CD4-positive, alpha-beta T cell (primary cell): ENCODE results near the gene TXNIP. TPM values are rescaled to one million over a fixed set of nuclear protein-coding genes. Genes with fewer than 3 reads are reported as not detected.
A peak's percentile ranks its signal among the peaks of the same experiment; 100 is the strongest.

Experiments
- ATAC-seq: fragments of 200-7000 bp; cut with Tn5 transposase; one replicate; pipeline ENCODE4 v1.10.0; 2022; ENCODE audit warnings: mild to moderate bottlenecking; ENCODE audit not compliant: poor library complexity
- CTCF ChIA-PET: fragments of 350-600 bp; sonication (Branson Sonifier 250); formaldehyde crosslinking; loops from one replicate; lab custom pipeline; 2021; ENCODE audit warnings: antibody characterized with exemption, inconsistent platforms; lab: Charles Lee
- POLR2A ChIA-PET: fragments of 350-600 bp; sonication (Branson Sonifier 250); formaldehyde crosslinking; loops from one replicate; lab custom pipeline; 2021; ENCODE audit warnings: antibody characterized with exemption, inconsistent platforms; lab: Charles Lee
- DNase-seq, 14 experiments: peaks; one replicate each; pipeline ENCODE4 v3.0.0-alpha.2; 2013 to 2020; ENCODE audit warnings: mixed read lengths in 2 of 14
- H3K27ac ChIP-seq, 2 donors: one replicate each; pipeline versions ENCODE4 v1.5.1 to v1.7.0; 2013; ENCODE audit warnings: low read length in 2 of 2, low read depth in 1 of 2, mild to moderate bottlenecking in 1 of 2
- H3K27me3 ChIP-seq, 2 experiments: 1 replicate in 1 of 2; 2 replicates in 1 of 2; pipeline versions ENCODE4 v1.6.1 to v1.7.0; 2013; ENCODE audit warnings: low read length in 2 of 2, control low read depth in 1 of 2, mild to moderate bottlenecking in 1 of 2, moderate library complexity in 1 of 2; ENCODE audit not compliant: insufficient read depth in 2 of 2, control insufficient read depth in 1 of 2
- H3K36me3 ChIP-seq: one replicate; pipeline ENCODE4 v1.6.1; 2013; ENCODE audit warnings: low read length, control low read depth; ENCODE audit not compliant: insufficient read depth
- H3K4me1 ChIP-seq: one replicate; pipeline ENCODE4 v1.6.1; 2013; ENCODE audit warnings: low read length, control low read depth; ENCODE audit not compliant: insufficient read depth
- H3K4me3 ChIP-seq: one replicate; pipeline ENCODE4 v1.5.1; 2013; ENCODE audit warnings: mild to moderate bottlenecking, low read length, moderate library complexity
- H3K9me3 ChIP-seq, 2 experiments: 1 replicate in 1 of 2; 2 replicates in 1 of 2; pipeline versions ENCODE4 v1.6.1 to v1.7.0; 2013; ENCODE audit warnings: low read length in 2 of 2, mild to moderate bottlenecking in 2 of 2, control low read depth in 1 of 2, moderate library complexity in 1 of 2; ENCODE audit not compliant: control insufficient read depth in 1 of 2, insufficient read depth in 1 of 2
- H3K27ac Mint-ChIP-seq: one replicate; pipeline ENCODE4 v1.8.0; 2020; ENCODE audit warnings: mixed read lengths
- H3K27me3 Mint-ChIP-seq: one replicate; pipeline ENCODE4 v1.8.0; 2021; ENCODE audit warnings: mixed read lengths
- H3K36me3 Mint-ChIP-seq: one replicate; pipeline ENCODE4 v1.8.0; 2021; ENCODE audit warnings: low read depth, mixed read lengths
- H3K4me1 Mint-ChIP-seq: one replicate; pipeline ENCODE4 v1.8.0; 2021; ENCODE audit warnings: low read depth, mixed read lengths
- H3K4me3 Mint-ChIP-seq: one replicate; pipeline ENCODE4 v1.8.0; 2020; ENCODE audit warnings: mild to moderate bottlenecking, mixed read lengths
- H3K9me3 Mint-ChIP-seq: one replicate; pipeline ENCODE4 v1.8.0; 2020; ENCODE audit warnings: mixed read lengths
- intact Hi-C, 2 experiments: fragments of 100-400 bp; cut with DNase I in 1 of 2; cut with micrococcal nuclease in 1 of 2; formaldehyde crosslinking; loops; one replicate each; pipeline versions ENCODE4 v1.15.1 to v1.9.0; 2023 to 2025; cut with DNase I, micrococcal nuclease
- total RNA-seq, 174 experiments: library from RNA in 2 of 174; stranded (reverse) in 2 of 174; gene quantifications; one replicate each; pipeline ENCODE4 v1.2.3 and lab custom pipeline; 2021 to 2026
- TF ChIP-seq, protein P1 (sequence below): fragments of 200-600 bp; IDR thresholded peaks from one replicate; pipeline ENCODE4 v1.8.0; 2022; ENCODE audit warnings: antibody characterized with exemption, mild to moderate bottlenecking

The TXNIP gene
- total RNA-seq, 2 experiments from 2014 or later: 1,317 to 1,358 TPM

DNA sequence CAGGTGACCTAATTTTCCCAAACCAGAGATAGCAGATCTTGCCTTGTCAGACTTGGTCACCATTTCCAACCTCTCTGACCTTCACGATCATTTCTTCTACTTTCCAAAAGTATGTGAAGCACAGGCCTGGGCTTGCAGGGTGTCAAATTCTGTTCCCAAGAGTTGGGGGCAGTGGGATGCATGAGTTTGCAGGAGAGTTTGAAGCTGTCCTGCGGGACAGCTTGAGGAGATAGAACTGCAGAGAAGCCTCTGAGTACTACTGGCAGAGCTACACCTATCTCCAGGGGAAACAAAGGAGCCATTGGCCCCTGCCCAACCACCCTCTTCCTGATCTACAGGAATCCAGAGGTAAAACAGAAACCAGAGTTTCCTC, 11.3 kb downstream of the TXNIP start:
- TF ChIP-seq, protein P1, sequence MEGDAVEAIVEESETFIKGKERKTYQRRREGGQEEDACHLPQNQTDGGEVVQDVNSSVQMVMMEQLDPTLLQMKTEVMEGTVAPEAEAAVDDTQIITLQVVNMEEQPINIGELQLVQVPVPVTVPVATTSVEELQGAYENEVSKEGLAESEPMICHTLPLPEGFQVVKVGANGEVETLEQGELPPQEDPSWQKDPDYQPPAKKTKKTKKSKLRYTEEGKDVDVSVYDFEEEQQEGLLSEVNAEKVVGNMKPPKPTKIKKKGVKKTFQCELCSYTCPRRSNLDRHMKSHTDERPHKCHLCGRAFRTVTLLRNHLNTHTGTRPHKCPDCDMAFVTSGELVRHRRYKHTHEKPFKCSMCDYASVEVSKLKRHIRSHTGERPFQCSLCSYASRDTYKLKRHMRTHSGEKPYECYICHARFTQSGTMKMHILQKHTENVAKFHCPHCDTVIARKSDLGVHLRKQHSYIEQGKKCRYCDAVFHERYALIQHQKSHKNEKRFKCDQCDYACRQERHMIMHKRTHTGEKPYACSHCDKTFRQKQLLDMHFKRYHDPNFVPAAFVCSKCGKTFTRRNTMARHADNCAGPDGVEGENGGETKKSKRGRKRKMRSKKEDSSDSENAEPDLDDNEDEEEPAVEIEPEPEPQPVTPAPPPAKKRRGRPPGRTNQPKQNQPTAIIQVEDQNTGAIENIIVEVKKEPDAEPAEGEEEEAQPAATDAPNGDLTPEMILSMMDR: no peak
- no peak for ATAC-seq
- no peak for DNase-seq
- Mint-ChIP-seq H3K4me3 (peak overlapping the region; percentile 76), H3K4me1 (peaks cover 18% of the 10 kb centered on the region), H3K27ac (no peak overlapping the region), H3K27me3 (no peaks in the 10 kb centered on the region), H3K36me3 (no peaks in the 10 kb centered on the region), H3K9me3 (no peaks in the 10 kb centered on the region)
- intact Hi-C loops: no loop called here
- ChIA-PET POLR2A (interaction anchor here (1.1 to 7.4 kb wide), 4 partner anchors 9 to 53 kb away, joined by 6 to 123 read pairs (median 9); partner anchors contain the start of genes LIX1L and TXNIP), CTCF (interaction anchor here (1.9 to 9.4 kb wide), 2 partner anchors 8 to 23 kb away, joined by 10 to 151 read pairs; no protein-coding TSS in a partner anchor)
- H3K27me3 ChIP-seq: no peaks in the 10 kb centered on the region
- peak overlapping the region; percentile 42 to 45 for H3K27ac ChIP-seq
- no peaks in the 10 kb centered on the region for H3K9me3 ChIP-seq
- no peak overlapping the region for H3K4me3 ChIP-seq
- peaks cover 86% of the 10 kb centered on the region for H3K4me1 ChIP-seq
- H3K36me3 ChIP-seq: no peaks in the 10 kb centered on the region

DNA sequence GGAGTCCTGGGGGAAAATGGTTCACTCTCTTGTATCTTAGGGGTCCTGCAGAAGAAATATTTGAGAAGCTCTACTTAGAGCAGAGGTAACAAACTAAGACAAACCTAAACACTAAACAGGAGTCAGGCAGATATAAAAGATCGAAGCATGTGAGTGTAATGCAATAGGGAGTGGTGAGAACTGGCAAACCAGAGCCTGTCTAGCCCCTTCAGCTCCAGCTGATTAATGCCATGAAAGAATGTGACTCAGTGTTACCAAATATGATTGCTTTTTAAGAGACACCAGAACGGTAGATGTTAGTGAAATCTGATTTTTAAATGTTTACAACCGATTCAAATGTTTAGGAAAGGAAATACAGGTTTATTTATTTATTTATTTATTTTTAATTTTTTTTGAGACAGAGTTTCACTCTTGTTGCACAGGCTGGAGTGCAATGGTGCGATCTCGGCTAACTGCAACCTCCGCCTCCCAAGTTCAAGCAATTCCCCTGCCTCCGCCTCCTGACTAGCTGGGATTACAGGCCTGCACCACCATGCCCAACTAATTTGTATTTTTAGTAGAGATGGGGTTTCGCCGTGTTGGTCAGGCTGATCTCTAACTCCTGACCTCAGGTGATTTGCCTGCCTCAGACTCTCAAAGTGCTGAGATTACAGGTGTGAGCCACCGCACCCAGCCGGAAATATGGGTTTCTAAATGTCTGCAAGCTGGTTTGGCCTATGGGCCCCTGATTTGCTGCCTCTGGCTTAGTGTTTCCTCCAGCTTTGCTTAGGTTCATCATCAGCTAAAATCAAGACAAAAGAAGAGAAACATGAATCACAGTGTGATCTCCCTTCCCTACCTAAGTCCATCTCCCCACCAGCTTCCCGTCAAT, 12.2 kb downstream of the TXNIP start:
- intact Hi-C loops: no loop called here
- ATAC-seq: no peak

DNA sequence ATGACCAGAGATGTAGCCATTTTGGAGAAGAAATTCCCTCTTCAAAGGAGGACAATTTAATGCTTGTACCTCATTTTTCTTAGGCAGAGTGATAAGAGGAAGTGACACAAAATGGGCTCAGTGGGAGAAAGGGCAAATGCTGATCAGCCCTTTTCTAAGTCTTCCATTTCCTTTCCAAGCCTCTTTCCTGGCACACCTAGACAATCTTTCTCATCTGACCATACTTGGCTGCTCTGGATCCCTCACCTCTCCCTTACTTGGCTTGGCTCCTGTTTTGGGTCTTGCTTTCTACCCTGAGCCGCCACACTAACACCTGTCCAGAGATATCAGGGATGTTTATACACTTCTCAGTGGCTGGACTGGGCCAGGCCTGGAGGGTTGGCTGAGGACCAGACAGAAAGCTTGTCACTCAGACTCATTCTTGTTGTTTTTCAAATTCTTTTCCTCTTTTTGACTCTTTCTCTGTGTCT, 13.1 kb downstream of the TXNIP start:
- H3K36me3 ChIP-seq: no peaks in the 10 kb centered on the region
- Mint-ChIP-seq H3K4me1 (peaks cover 8% of the 10 kb centered on the region), H3K4me3 (no peak overlapping the region), H3K27me3 (no peaks in the 10 kb centered on the region), H3K36me3 (no peaks in the 10 kb centered on the region), H3K9me3 (no peaks in the 10 kb centered on the region), H3K27ac (no peak overlapping the region)
- ChIA-PET CTCF (interaction anchor here (3.0 to 9.4 kb wide), 2 partner anchors 25 to 138 kb away, joined by 7 to 151 read pairs; partner anchors contain the start of gene NUDT17), POLR2A (interaction anchor here (6.6 to 7.4 kb wide), 2 partner anchors 10 to 14 kb away, joined by 123 to 625 read pairs; partner anchors contain the start of gene TXNIP)
- TF ChIP-seq, protein P1: no peak
- H3K27me3 ChIP-seq: no peaks in the 10 kb centered on the region
- no peak overlapping the region for H3K4me3 ChIP-seq
- H3K9me3 ChIP-seq: no peaks in the 10 kb centered on the region
- peak overlapping the region in 1 of 2 donors; percentile 50 for H3K27ac ChIP-seq
- ATAC-seq (no peak), DNase-seq (no peak)
- H3K4me1 ChIP-seq: peaks cover 92% of the 10 kb centered on the region
- intact Hi-C loops: no loop called here

More for the DNA sequence above, 12.2 kb downstream of the TXNIP start:
- DNase-seq: peak in 6 of 14 experiments; percentile 24 to 74 (median 60)
- Mint-ChIP-seq H3K9me3 (no peaks in the 10 kb centered on the region), H3K4me1 (peaks cover 17% of the 10 kb centered on the region), H3K4me3 (peak overlapping the region; percentile 76), H3K36me3 (no peaks in the 10 kb centered on the region), H3K27me3 (no peaks in the 10 kb centered on the region), H3K27ac (no peak overlapping the region)
- ChIA-PET POLR2A (interaction anchor here (0.7 to 7.4 kb wide), 7 partner anchors 10 to 145 kb away, joined by 3 to 123 read pairs (median 7); partner anchors contain the start of genes LIX1L, RBM8A and TXNIP), CTCF (interaction anchor here (0.6 to 9.4 kb wide), 3 partner anchors 24 to 227 kb away, joined by 4 to 151 read pairs (median 6); partner anchors contain the start of gene NUDT17)
- H3K4me1 ChIP-seq: peaks cover 92% of the 10 kb centered on the region
- peak overlapping the region in 1 of 2 donors; percentile 42 for H3K27ac ChIP-seq
- no peak overlapping the region for H3K4me3 ChIP-seq
- H3K9me3 ChIP-seq: no peaks in the 10 kb centered on the region
- H3K36me3 ChIP-seq: no peaks in the 10 kb centered on the region
- no peaks in the 10 kb centered on the region for H3K27me3 ChIP-seq
- TF ChIP-seq, protein P1: no peak
